Stomach (tissue), 9 donors: ENCODE data around the gene CDYL. TPM values are rescaled to one million over a fixed set of nuclear protein-coding genes. Genes with fewer than 3 reads are reported as not detected.

Experiments used
- DNase-seq, 2 donors: peaks; one replicate each; pipeline versions ENCODE4 v3.0.0 to v3.0.0-alpha.2; 2013 to 2019
- H3K27ac ChIP-seq, 5 donors: fragments of 200-600 bp in 4 of 5; sonication (generic) in 4 of 5; one replicate each; pipeline ENCODE4 v1.5.1; 2013 to 2019; ENCODE audit warnings: mild to moderate bottlenecking in 1 of 5, moderate library complexity in 1 of 5
- H3K27me3 ChIP-seq, 3 donors: fragments of 200-600 bp; sonication (generic); one replicate each; pipeline ENCODE4 v1.5.1; 2017 to 2019; ENCODE audit warnings: mixed run types in 1 of 3
- H3K36me3 ChIP-seq, 4 donors: fragments of 200-600 bp; sonication (generic); 1 replicate in 3 of 4; 2 replicates in 1 of 4; pipeline ENCODE4 v1.5.1; 2016 to 2019
- H3K4me1 ChIP-seq, 4 donors: fragments of 200-600 bp; sonication (generic); one replicate each; pipeline ENCODE4 v1.5.1; 2016 to 2019
- H3K4me3 ChIP-seq, 4 donors: fragments of 200-600 bp; sonication (generic) in 3 of 4; one replicate each; pipeline ENCODE4 v1.5.1; 2016 to 2019; ENCODE audit warnings: mild to moderate bottlenecking in 1 of 4
- H3K9me3 ChIP-seq, 4 donors: fragments of 200-600 bp; sonication (generic); one replicate each; pipeline ENCODE4 v1.5.1; 2016 to 2019
- CTCF ChIP-seq, 7 experiments: fragments of 450-650 bp in 4 of 7; fragments of 200-600 bp in 3 of 7; sonication (generic) in 3 of 7; IDR thresholded peaks; one replicate each; pipeline ENCODE4 v1.5.1; 2016 to 2019; ENCODE audit warnings: antibody characterized with exemption in 7 of 7, control low read depth in 2 of 7, mild to moderate bottlenecking in 1 of 7
- EP300 ChIP-seq: sonication (generic); formaldehyde crosslinking; IDR thresholded peaks from one replicate; pipeline ENCODE4 v1.6.1; 2017; ENCODE audit warnings: antibody characterized with exemption
- POLR2A ChIP-seq, 4 donors: fragments of 450-650 bp; IDR thresholded peaks; one replicate each; pipeline ENCODE4 v1.6.1; 2016; ENCODE audit warnings: antibody characterized with exemption in 4 of 4, control low read depth in 2 of 4, mild to moderate bottlenecking in 1 of 4, moderate library complexity in 1 of 4
- POLR2AphosphoS5 ChIP-seq, 3 donors: sonication (generic); formaldehyde crosslinking; IDR thresholded peaks; one replicate each; pipeline ENCODE4 v1.6.1; 2016; ENCODE audit warnings: antibody characterized with exemption in 3 of 3
- WGBS, 5 donors: extraction: QIAGEN DNeasy Blood & Tissue Kit in 3 of 5; methylation state at CpG; one replicate each; pipeline versions ENCODE4 v1.1.5 to v1.1.7; 2013 to 2018; 5-methylcytosine and 5-hydroxymethylcytosine counted together
- intact Hi-C: fragments of 100-400 bp; cut with DNase I; formaldehyde crosslinking; loops from one replicate; pipeline ENCODE4 v1.15.1; 2023; ENCODE audit warnings: low total_unique reads
- polyA plus RNA-seq, 3 donors: library from polyadenylated mRNA; stranded (reverse); fragments of 200-250 nt; gene quantifications; one replicate each; pipeline ENCODE4 v1.2.3, GENCODE V29; 2013
- total RNA-seq, 5 donors: library from RNA; depleted of rRNA; stranded (reverse); fragments of >200 nt; gene quantifications; one replicate each; pipeline versions ENCODE4 v1.1.0 to v1.2.3, GENCODE V29; 2014 to 2016
- donor health status: healthy with polysubstance abuse.
- donor health status: Bipolar disorder and iron deficiency.
- donor health status: healthy.

Gene CDYL
- total and polyA plus RNA-seq, 8 donors: 6.2 to 226 (median 18.4) TPM

DNA sequence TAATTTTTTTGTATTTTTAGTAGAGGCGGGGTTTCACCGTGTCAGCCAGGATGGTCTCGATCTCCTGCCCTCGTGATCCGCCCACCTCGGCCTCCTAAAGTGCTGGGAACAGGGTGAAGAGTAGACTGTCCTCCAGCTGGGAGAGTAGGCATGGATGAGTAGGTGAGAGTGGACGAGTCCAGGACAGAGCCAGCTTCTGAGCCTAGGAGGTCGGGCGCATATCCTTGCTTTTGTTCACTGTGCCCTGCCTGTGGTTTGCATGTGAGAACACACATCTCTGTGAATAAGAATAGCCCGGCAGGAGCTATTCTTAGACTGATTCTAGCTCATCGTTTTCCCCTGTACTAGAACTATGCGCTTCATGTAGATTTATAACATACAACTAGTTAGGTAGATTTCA lies 149.4 kb downstream of the CDYL start:
- Histone ChIP-seq H3K9me3 (no peaks in the 10 kb centered on the region), H3K4me1 (peaks cover 0 to 31% (median 7%) of the 10 kb centered on the region in 4 donors), H3K27me3 (no peaks in the 10 kb centered on the region), H3K27ac (no peak overlapping the region), H3K36me3 (no peaks in the 10 kb centered on the region), H3K4me3 (no peak overlapping the region)
- WGBS, 5 donors: 90 to 97% (median 95%) methylated on average over 12 of the region's 12 CpGs
- no peak for TF ChIP-seq POLR2AphosphoS5 (IDR thresholded peaks at IDR 0.05)
- TF ChIP-seq EP300: no peak
- no peak for TF ChIP-seq POLR2A (IDR thresholded peaks at IDR 0.05)
- TF ChIP-seq CTCF (IDR thresholded peaks at IDR 0.05): no peak
- no peak for DNase-seq
- intact Hi-C loops: no loop called here

DNA sequence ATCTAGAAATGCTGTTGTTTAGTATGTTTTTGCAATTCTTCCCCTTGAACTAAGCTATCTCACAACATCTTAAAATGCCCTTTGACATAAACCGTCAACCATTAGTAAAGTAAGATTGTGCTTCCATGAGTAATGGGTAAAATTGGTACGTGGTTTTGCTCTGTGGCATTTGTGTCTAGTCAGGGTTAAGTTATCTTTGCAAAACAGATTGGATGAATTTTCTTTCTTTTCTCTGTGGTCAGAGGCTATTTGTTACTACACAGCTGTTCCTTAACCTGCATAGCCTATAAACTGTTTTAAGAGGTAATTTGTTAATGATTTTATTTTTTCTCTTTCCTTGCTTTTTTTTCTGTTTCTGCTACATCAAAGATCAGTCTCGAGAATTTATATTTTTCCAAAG lies 152.2 kb downstream of the CDYL start:
- Histone ChIP-seq H3K9me3 (no peaks in the 10 kb centered on the region), H3K4me3 (no peak overlapping the region), H3K27ac (no peak overlapping the region), H3K36me3 (no peaks in the 10 kb centered on the region), H3K27me3 (no peaks in the 10 kb centered on the region), H3K4me1 (peaks cover 7 to 37% (median 22%) of the 10 kb centered on the region in 4 donors)
- intact Hi-C loops: no loop called here
- TF ChIP-seq CTCF (IDR thresholded peaks at IDR 0.05) (no peak), EP300 (no peak)
- 73 to 84% (median 79%) methylated on average over 3 of the region's 3 CpGs for WGBS, 5 donors
- DNase-seq: no peak

DNA sequence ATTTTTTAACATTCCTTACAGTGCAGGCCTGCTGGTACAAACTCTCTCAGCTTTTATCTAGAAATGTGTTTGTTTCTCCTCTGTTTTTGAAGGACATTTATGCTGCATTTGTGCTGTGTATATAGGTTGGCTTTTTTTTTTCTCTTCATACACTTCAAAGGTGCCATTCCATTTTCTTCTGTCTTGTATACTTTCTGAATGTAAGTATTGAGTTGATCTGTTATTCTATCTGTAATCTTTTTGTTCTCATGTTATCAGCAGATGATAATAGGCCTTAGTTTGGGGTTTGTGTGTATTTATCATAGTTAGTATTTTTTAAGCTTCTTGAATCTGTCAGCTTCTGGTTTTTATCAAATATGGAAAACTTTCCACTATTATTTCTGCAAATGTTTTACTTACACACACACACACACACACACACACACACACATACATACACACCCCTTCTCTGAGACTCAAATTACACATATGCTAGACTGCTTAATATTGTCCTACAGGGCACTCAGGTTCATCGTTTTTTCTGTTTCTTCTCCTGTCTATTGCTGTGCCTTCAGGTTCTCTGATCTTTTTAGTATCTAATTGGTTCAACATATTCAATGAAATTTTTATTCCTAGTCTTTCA lies 153.0 kb downstream of the CDYL start:
- H3K9me3 ChIP-seq: no peaks in the 10 kb centered on the region
- no peaks in the 10 kb centered on the region for H3K36me3 ChIP-seq
- H3K4me1 ChIP-seq: peaks cover 7 to 40% (median 22%) of the 10 kb centered on the region in 4 donors
- intact Hi-C loops: no loop called here
- H3K27me3 ChIP-seq: no peaks in the 10 kb centered on the region
- no peak overlapping the region for H3K4me3 ChIP-seq
- DNase-seq: no peak
- 71 to 100% (median 82%) methylated on average over 1 of the region's 1 CpG for WGBS, 5 donors
- no peak for TF ChIP-seq POLR2AphosphoS5 (IDR thresholded peaks at IDR 0.05)
- TF ChIP-seq EP300: no peak
- TF ChIP-seq CTCF (IDR thresholded peaks at IDR 0.05): no peak
- H3K27ac ChIP-seq: no peak overlapping the region

- Histone ChIP-seq H3K4me3 (no peak overlapping the region), H3K27ac (no peak overlapping the region), H3K36me3 (no peaks in the 10 kb centered on the region), H3K27me3 (no peaks in the 10 kb centered on the region), H3K9me3 (no peaks in the 10 kb centered on the region), H3K4me1 (peaks cover 7 to 42% (median 22%) of the 10 kb centered on the region in 4 donors)
- WGBS, 5 donors: 78 to 93% (median 84%) methylated on average over 4 of the region's 4 CpGs
- no peak for TF ChIP-seq EP300
- TF ChIP-seq POLR2A (IDR thresholded peaks at IDR 0.05): no peak
- TF ChIP-seq CTCF (IDR thresholded peaks at IDR 0.05): no peak
- no peak for TF ChIP-seq POLR2AphosphoS5 (IDR thresholded peaks at IDR 0.05)
- intact Hi-C loops: loop anchor here (10.0 kb wide), 1 partner anchor 145 kb away; no protein-coding TSS in a partner anchor
- no peak for DNase-seq
Measured at GRCh38 chr6:4930025-4930691, 154.0 kb downstream of the CDYL start.
